Measurements from ENCODE around the gene TUBD1. TPM values are rescaled to one million over a fixed set of nuclear protein-coding genes. Genes with fewer than 3 reads are reported as not detected.

The TUBD1 gene
- polyA plus RNA-seq, 1 donor (not counting 4 experiments of a cell fraction or from before 2014, with no cell fraction given), result 7.6 TPM

GRCh38 chr17:59830846-59831486 is 61.8 kb downstream of the TUBD1 start:
- DNase-seq (ENCODE audit: low read depth, low spot score), result no peak
- Histone ChIP-seq H3K9ac (ENCODE audit: control insufficient read depth, extremely low read depth, insufficient read depth, low read length) (peak overlapping the region; percentile 77), H3K27me3 (ENCODE audit: control insufficient read depth, extremely low read depth, insufficient read depth, low read length) (no peaks in the 10 kb centered on the region), H3K27ac (ENCODE audit: control insufficient read depth, insufficient read depth, low read length) (peak overlapping the region; percentile 95), H4K20me1 (ENCODE audit: control insufficient read depth, extremely low read depth, insufficient read depth, low read length) (no peaks in the 10 kb centered on the region), H3K4me1 (ENCODE audit: control insufficient read depth, extremely low read depth, insufficient read depth, low read length) (peaks cover 44% of the 10 kb centered on the region), H3K4me2 (ENCODE audit: control insufficient read depth, extremely low read depth, insufficient read depth, low read depth, low read length) (peak overlapping the region; percentile 91), H3K9me1 (ENCODE audit: control insufficient read depth, extremely low read depth, insufficient read depth, low read length) (no peaks in the 10 kb centered on the region), H3K9me3 (ENCODE audit: control insufficient read depth, low read depth, low read length) (no peaks in the 10 kb centered on the region), H3K79me2 (ENCODE audit: control insufficient read depth, insufficient read depth, low read length) (peaks cover 11% of the 10 kb centered on the region), H3K4me3 (ENCODE audit: control insufficient read depth in 2 of 3, extremely low read depth in 1 of 3, insufficient read depth in 2 of 3, low read depth in 1 of 3, low read length in 3 of 3) (no peak overlapping the region), H3K36me3 (ENCODE audit: control insufficient read depth in 2 of 2, extremely low read depth in 1 of 2, insufficient read depth in 2 of 2, low read length in 2 of 2) (no peaks in the 10 kb centered on the region), H2AFZ (ENCODE audit: control insufficient read depth, low read length) (no peak overlapping the region)
- TF ChIP-seq CTCF (optimal IDR thresholded peaks at IDR 0.05 in 1 of 3, IDR thresholded peaks at IDR 0.05 in 1 of 3, conservative IDR thresholded peaks at IDR 0.05 in 1 of 3; ENCODE audit: extremely low read depth in 1 of 3, insufficient read depth in 2 of 3, low read length in 3 of 3) (no peak), EZH2 (IDR thresholded peaks at IDR 0.05; ENCODE audit: low read length) (no peak)
- dilution Hi-C loops (cut with MboI; ENCODE audit: extremely low pct_ligation_motif_present, low sequenced_read_pairs), result no loop called here
- FAIRE-seq, result no peak

GRCh38 chr17:59830007-59830630 is 62.6 kb downstream of the TUBD1 start:
- TF ChIP-seq CTCF (optimal IDR thresholded peaks at IDR 0.05 in 1 of 3, IDR thresholded peaks at IDR 0.05 in 1 of 3, conservative IDR thresholded peaks at IDR 0.05 in 1 of 3; ENCODE audit: extremely low read depth in 1 of 3, insufficient read depth in 2 of 3, low read length in 3 of 3) (no peak), EZH2 (IDR thresholded peaks at IDR 0.05; ENCODE audit: low read length) (no peak)
- H3K27ac ChIP-seq (ENCODE audit: control insufficient read depth, insufficient read depth, low read length), result peak overlapping the region; percentile 95
- FAIRE-seq, result no peak
- dilution Hi-C loops (cut with MboI; ENCODE audit: extremely low pct_ligation_motif_present, low sequenced_read_pairs), result no loop called here
- H3K9me3 ChIP-seq (ENCODE audit: control insufficient read depth, low read depth, low read length), result no peaks in the 10 kb centered on the region
- H3K79me2 ChIP-seq (ENCODE audit: control insufficient read depth, insufficient read depth, low read length), result peaks cover 11% of the 10 kb centered on the region
- H3K9me1 ChIP-seq (ENCODE audit: control insufficient read depth, extremely low read depth, insufficient read depth, low read length), result no peaks in the 10 kb centered on the region
- no peaks in the 10 kb centered on the region for H3K36me3 ChIP-seq (ENCODE audit: control insufficient read depth in 2 of 2, extremely low read depth in 1 of 2, insufficient read depth in 2 of 2, low read length in 2 of 2)
- peak overlapping the region; percentile 91 for H3K4me2 ChIP-seq (ENCODE audit: control insufficient read depth, extremely low read depth, insufficient read depth, low read depth, low read length)
- H3K27me3 ChIP-seq (ENCODE audit: control insufficient read depth, extremely low read depth, insufficient read depth, low read length), result no peaks in the 10 kb centered on the region
- H2AFZ ChIP-seq (ENCODE audit: control insufficient read depth, low read length), result no peak overlapping the region
- no peaks in the 10 kb centered on the region for H4K20me1 ChIP-seq (ENCODE audit: control insufficient read depth, extremely low read depth, insufficient read depth, low read length)
- DNase-seq (ENCODE audit: low read depth, low spot score), result no peak
- peaks cover 51% of the 10 kb centered on the region for H3K4me1 ChIP-seq (ENCODE audit: control insufficient read depth, extremely low read depth, insufficient read depth, low read length)
- H3K4me3 ChIP-seq (ENCODE audit: control insufficient read depth in 2 of 3, extremely low read depth in 1 of 3, insufficient read depth in 2 of 3, low read depth in 1 of 3, low read length in 3 of 3), result peak overlapping the region in 2 of 3 experiments; percentile 51 to 53
- H3K9ac ChIP-seq (ENCODE audit: control insufficient read depth, extremely low read depth, insufficient read depth, low read length), result peak overlapping the region; percentile 77

Data from keratinocyte (primary cell).